Gastroesophageal sphincter (tissue), 4 donors: ENCODE results near the gene ACBD6. TPM values are rescaled to one million over a fixed set of nuclear protein-coding genes. Genes with fewer than 3 reads are reported as not detected.

Source experiments
- ATAC-seq: fragments of 150-250 bp; one replicate; pipeline ENCODE4 v1.9.1; 2016; ENCODE audit warnings: mild to moderate bottlenecking, moderate library complexity
- H3K27ac ChIP-seq, 4 donors: fragments of 200-600 bp; sonication (generic) in 3 of 4; 1 replicate in 3 of 4; 2 replicates in 1 of 4; pipeline ENCODE4 v1.5.1; 2016 to 2019
- H3K27me3 ChIP-seq: fragments of 200-600 bp; sonication (generic); one replicate; pipeline ENCODE4 v1.5.1; 2019
- H3K36me3 ChIP-seq, 2 donors: fragments of 200-600 bp; sonication (generic); one replicate each; pipeline ENCODE4 v1.5.1; 2019; ENCODE audit warnings: control low read depth in 1 of 2
- H3K4me1 ChIP-seq, 3 donors: fragments of 200-600 bp; sonication (generic); 1 replicate in 2 of 3; 2 replicates in 1 of 3; pipeline ENCODE4 v1.5.1; 2016 to 2019; ENCODE audit warnings: control low read depth in 2 of 3
- H3K4me3 ChIP-seq, 2 donors: fragments of 200-600 bp; sonication (generic); one replicate each; pipeline ENCODE4 v1.5.1; 2019; ENCODE audit warnings: mild to moderate bottlenecking in 1 of 2, moderate library complexity in 1 of 2
- H3K9me3 ChIP-seq, 3 donors: fragments of 200-600 bp; sonication (generic); one replicate each; pipeline ENCODE4 v1.5.1; 2017 to 2019; ENCODE audit warnings: control low read depth in 2 of 3
- CTCF ChIP-seq, 4 experiments: fragments of 200-600 bp in 2 of 4; fragments of 450-650 bp in 2 of 4; sonication (generic) in 1 of 4; IDR thresholded peaks; one replicate each; pipeline ENCODE4 v1.5.1; 2017 to 2019; ENCODE audit warnings: antibody characterized with exemption in 4 of 4, mild to moderate bottlenecking in 2 of 4, moderate library complexity in 2 of 4
- EP300 ChIP-seq: sonication (generic); formaldehyde crosslinking; IDR thresholded peaks from one replicate; pipeline ENCODE4 v1.6.1; 2017; ENCODE audit warnings: antibody characterized with exemption, mild to moderate bottlenecking
- POLR2A ChIP-seq, 2 donors: fragments of 450-650 bp; IDR thresholded peaks; one replicate each; pipeline ENCODE4 v1.6.1; 2017; ENCODE audit warnings: antibody characterized with exemption in 2 of 2, mild to moderate bottlenecking in 2 of 2, moderate library complexity in 1 of 2
- POLR2AphosphoS5 ChIP-seq: sonication (generic); formaldehyde crosslinking; IDR thresholded peaks from one replicate; pipeline ENCODE4 v1.6.1; 2017; ENCODE audit warnings: antibody characterized with exemption
- WGBS, 2 donors: methylation state at CpG; one replicate each; pipeline ENCODE4 v1.1.5; 2018; ENCODE audit warnings: low coverage in 1 of 2; 5-methylcytosine and 5-hydroxymethylcytosine counted together
- total RNA-seq, 4 donors: library from RNA; depleted of rRNA; stranded (reverse); fragments of >200 nt; gene quantifications; one replicate each; pipeline ENCODE4 v1.1.0, GENCODE V29; 2016

The ACBD6 gene
- total RNA-seq, 4 donors from 2014 or later, result 27.1 to 41.3 (median 39.7) TPM

- Histone ChIP-seq H3K27me3 (peaks cover 86% of the 10 kb centered on the region), H3K4me1 (peaks cover 0 to 19% (median 0%) of the 10 kb centered on the region in 3 donors), H3K9me3 (no peaks in the 10 kb centered on the region), H3K36me3 (no peaks in the 10 kb centered on the region), H3K4me3 (no peak overlapping the region), H3K27ac (no peak overlapping the region)
- ATAC-seq, result no peak
- no peak for TF ChIP-seq POLR2A (IDR thresholded peaks at IDR 0.05)
- TF ChIP-seq CTCF (IDR thresholded peaks at IDR 0.05), result no peak
- TF ChIP-seq POLR2AphosphoS5, result no peak
- no peak for TF ChIP-seq EP300
- WGBS, 2 donors, result 80% methylated on average over 1 of the region's 13 CpGs; no CpG with 5 or more reads in 1 of the 2 donors
Measured at GRCh38 chr1:180260541-180260940, 241.8 kb downstream of the ACBD6 start.

- ATAC-seq, result no peak
- TF ChIP-seq POLR2A (IDR thresholded peaks at IDR 0.05) (no peak), CTCF (IDR thresholded peaks at IDR 0.05) (no peak), POLR2AphosphoS5 (no peak), EP300 (no peak)
- Histone ChIP-seq H3K9me3 (no peaks in the 10 kb centered on the region), H3K4me3 (no peak overlapping the region), H3K27me3 (peaks cover 89% of the 10 kb centered on the region), H3K36me3 (no peaks in the 10 kb centered on the region), H3K4me1 (peaks cover 0 to 19% (median 0%) of the 10 kb centered on the region in 3 donors), H3K27ac (no peak overlapping the region)
- 75 to 80% methylated on average over 10 to 13 of the region's 22 CpGs for WGBS, 2 donors
Measured at GRCh38 chr1:180259431-180260338, 242.7 kb downstream of the ACBD6 start.

- Histone ChIP-seq H3K4me3 (no peak overlapping the region), H3K4me1 (peaks cover 0 to 19% (median 0%) of the 10 kb centered on the region in 3 donors), H3K9me3 (no peaks in the 10 kb centered on the region), H3K27me3 (peaks cover 89% of the 10 kb centered on the region), H3K36me3 (no peaks in the 10 kb centered on the region), H3K27ac (no peak overlapping the region)
- ATAC-seq, result no peak
- TF ChIP-seq EP300 (no peak), POLR2AphosphoS5 (no peak), CTCF (IDR thresholded peaks at IDR 0.05) (no peak), POLR2A (IDR thresholded peaks at IDR 0.05) (no peak)
- WGBS, 2 donors, result 72 to 75% methylated on average over 2 to 5 of the region's 5 CpGs
Measured at GRCh38 chr1:180258935-180259334, 243.4 kb downstream of the ACBD6 start.

- TF ChIP-seq CTCF (IDR thresholded peaks at IDR 0.05) (no peak), POLR2AphosphoS5 (no peak), EP300 (no peak), POLR2A (IDR thresholded peaks at IDR 0.05) (no peak)
- H3K27me3 ChIP-seq, result peaks cover 89% of the 10 kb centered on the region
Measured at GRCh38 chr1:180258290-180258689, 244.1 kb downstream of the ACBD6 start.

GRCh38 chr1:180257486-180257885 is 244.9 kb downstream of the ACBD6 start:
- peaks cover 89% of the 10 kb centered on the region for H3K27me3 ChIP-seq
- H3K27ac ChIP-seq, result no peak overlapping the region
- H3K9me3 ChIP-seq, result no peaks in the 10 kb centered on the region
- no peak for ATAC-seq
- peaks cover 0 to 14% (median 0%) of the 10 kb centered on the region in 3 donors for H3K4me1 ChIP-seq
- 77 to 83% methylated on average over 2 to 5 of the region's 8 CpGs for WGBS, 2 donors
- no peaks in the 10 kb centered on the region for H3K36me3 ChIP-seq
- no peak for TF ChIP-seq CTCF (IDR thresholded peaks at IDR 0.05)
- TF ChIP-seq POLR2AphosphoS5, result no peak
- no peak for TF ChIP-seq POLR2A (IDR thresholded peaks at IDR 0.05)
- TF ChIP-seq EP300, result no peak
- no peak overlapping the region for H3K4me3 ChIP-seq

More at GRCh38 chr1:180258290-180258689, 244.1 kb downstream of the ACBD6 start:
- Histone ChIP-seq H3K36me3 (no peaks in the 10 kb centered on the region), H3K4me1 (peaks cover 0 to 19% (median 0%) of the 10 kb centered on the region in 3 donors), H3K9me3 (no peaks in the 10 kb centered on the region), H3K27ac (no peak overlapping the region), H3K4me3 (no peak overlapping the region)
- no peak for ATAC-seq
- WGBS, 2 donors, result 78 to 85% methylated on average over 10 to 11 of the region's 12 CpGs
